GM18508 (cell line): ENCODE measurements around the gene DPH7.
"Not testable (repeated sequence)": the region's sequence is repeated elsewhere in the genome, so short reads cannot be mapped to it uniquely, and the experiment has no call there.

Source experiments
- ATAC-seq: cut with Tn5 transposase; IDR thresholded peaks from one replicate; pipeline ENCODE4 v1.9.1; 2021; ENCODE audit warnings: moderate number of reproducible peaks; ENCODE audit not compliant: insufficient read depth, unreplicated experiment

The DPH7 gene

DNA sequence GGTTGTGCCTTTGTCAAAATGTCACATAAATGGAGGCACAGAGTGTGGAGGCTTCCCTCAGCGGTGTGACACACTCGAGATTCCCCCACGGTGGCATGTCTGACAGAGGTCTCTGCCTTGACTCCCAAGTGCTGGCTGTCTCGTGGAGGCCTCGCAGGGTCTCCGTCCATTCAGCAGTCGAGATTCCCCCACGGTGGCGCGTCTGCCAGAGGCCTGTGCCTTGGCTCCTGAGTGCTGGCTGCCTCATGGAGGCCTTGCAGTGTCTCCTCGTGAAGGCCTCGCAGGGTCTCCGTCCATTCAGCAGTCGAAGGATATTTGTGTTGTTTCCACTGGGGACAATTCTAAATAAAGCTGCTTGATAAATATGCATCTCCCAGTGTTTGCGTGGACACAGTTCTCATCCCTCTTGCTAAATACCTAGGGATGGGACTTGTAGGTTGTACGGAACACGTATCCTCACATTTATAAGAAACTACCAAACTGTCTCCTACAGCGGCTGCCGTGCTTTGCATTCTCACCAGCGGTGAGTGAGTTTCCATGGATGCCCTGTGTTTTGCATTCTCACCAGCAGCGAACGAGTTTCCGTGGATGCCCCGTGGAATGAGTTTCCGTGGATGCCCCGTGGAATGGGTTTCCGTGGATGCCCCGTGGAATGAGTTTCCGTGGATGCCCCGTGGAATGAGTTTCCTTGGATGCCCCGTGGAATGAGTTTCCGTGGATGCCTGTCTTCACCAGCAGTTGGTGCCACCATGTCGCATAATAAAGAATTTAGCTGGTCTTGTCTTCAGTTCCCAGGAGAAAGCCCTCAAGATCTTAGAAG, 54.4 kb downstream of the DPH7 start:
- ATAC-seq, result no peak

GRCh38 chr9:137522746-137523455, 55.8 kb downstream of the DPH7 start:
- no peak for ATAC-seq

DNA sequence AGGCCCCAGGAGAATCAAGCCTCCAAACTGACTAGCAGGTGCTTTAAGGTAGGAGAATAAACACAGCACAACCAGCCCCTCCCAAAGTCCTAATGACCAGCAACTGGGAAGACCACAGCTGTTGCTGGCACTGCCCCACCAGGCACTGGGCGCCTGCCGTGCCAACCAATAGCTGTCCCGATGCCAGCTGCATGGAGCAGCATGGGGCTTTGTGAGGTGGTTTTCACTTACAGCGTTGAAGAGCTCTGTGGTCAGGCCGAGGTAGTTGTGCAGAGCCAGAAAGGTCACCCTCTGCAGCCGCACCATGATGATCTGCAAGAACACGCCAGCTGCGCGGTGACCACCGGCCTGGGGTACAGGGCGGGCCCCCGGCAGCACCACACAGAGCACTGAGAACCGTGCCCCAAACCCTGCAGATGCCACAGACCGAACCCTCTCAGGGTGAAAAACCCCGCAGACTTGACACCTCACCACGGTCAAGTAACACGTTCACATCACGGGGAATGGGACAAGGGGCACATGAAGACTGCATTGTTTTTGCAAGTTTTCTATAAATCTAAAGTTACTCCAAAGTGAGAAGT, 57.2 kb downstream of the DPH7 start:
- no peak for ATAC-seq

DNA sequence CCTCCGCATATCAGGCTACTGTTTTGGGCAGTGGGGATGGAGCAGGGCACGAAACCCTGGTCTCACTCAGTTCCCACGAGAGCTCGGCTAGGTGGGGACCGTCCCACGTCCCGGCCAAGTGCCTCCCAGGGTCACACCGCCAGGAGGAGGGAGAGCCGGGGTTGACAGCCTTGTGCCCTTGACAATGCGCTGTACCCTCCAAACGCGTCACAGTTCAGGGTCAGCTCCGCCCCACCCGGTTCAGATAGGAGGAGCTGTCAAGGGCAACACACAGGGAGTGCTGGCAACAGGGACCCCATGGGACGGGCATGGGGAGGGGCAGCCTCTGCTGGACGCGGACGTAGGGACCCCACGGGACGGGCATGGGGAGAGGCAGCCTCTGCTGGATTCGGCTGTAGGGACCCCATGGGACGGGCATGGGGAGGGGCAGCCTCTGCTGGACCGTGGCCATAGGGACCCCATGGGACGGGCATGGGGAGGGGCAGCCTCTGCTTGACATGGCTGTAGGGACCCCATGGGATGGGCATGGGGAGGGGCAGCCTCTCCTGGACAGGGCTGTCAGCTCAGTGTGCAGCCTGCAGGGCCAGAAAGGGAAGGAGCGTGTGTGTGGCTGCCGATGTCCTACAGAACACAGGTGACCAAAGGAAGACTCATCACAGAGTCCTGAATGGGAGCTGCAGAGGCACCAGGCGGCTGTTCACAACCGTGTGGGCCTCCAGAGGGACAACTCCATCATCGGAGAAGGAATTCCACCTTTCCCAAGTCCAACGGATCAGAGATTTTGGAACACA, 57.9 kb downstream of the DPH7 start:
- ATAC-seq, result no peak

DNA sequence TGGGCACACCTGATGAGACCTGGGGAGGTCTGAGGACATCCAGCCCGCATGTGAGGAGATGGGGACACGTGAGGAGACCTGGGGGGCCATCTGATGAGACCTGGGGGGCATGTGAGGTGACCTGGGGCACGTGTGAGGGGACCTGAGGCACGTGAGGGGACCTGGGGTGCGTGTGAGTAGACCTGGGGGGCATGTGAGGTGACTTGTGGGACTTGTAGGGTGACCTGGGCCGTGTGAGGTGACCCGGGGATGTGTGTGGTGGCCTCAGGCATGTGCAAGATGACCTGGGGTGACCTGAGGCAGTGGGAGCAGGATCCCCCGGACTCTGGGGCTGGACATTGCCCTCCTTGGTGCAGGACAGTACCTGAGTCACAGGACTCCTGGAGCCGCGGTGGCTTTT, 59.2 kb downstream of the DPH7 start:
- no peak for ATAC-seq

- not testable (repeated sequence) for ATAC-seq
Observed at GRCh38 chr9:137518661-137519459, 59.9 kb downstream of the DPH7 start.

- no peak for ATAC-seq
Observed at GRCh38 chr9:137516144-137516917, 62.4 kb downstream of the DPH7 start.

- ATAC-seq, result no peak
Observed at GRCh38 chr9:137515338-137515724, 63.4 kb downstream of the DPH7 start.

GRCh38 chr9:137514691-137515337, 63.9 kb downstream of the DPH7 start:
- no peak for ATAC-seq

DNA sequence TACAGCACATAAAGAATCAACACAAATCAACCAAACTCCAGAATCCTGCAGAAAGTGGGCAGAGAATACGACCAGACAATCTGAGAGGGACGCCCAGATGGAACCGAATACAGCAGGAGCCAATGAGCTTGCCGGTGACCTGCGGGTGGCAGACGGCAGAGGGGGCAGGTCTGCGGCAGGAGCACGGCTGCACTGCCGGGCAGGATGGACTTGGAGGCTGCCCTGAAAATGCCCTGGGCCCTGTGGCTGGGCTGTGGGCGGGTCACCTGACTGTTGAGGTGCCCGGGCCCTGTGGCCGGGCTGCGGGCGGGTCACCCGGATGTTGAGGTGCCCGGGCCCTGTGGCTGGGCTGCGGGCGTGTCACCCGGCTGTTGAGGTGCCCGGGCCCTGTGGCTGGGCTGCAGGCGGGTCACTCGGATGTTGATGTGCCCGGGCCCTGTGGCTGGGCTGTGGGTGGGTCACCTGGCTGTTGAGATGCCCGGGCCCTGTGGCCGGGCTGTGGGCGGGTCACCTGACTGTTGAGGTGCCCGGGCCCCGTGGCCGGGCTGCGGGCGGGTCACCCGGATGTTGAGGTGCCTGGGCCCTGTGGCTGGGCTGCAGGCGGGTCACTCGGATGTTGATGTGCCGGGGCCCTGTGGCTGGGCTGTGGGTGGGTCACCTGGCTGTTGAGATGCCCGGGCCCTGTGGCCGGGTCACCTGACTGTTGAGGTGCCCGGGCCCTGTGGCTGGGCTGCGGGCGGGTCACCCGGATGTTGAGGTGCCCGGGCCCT, 64.7 kb downstream of the DPH7 start:
- ATAC-seq, result not testable (repeated sequence)

- ATAC-seq, result not testable (repeated sequence)
Observed at GRCh38 chr9:137513136-137513535, 65.6 kb downstream of the DPH7 start.

- ATAC-seq, result no peak
Observed at GRCh38 chr9:137511758-137512463, 66.8 kb downstream of the DPH7 start.

DNA sequence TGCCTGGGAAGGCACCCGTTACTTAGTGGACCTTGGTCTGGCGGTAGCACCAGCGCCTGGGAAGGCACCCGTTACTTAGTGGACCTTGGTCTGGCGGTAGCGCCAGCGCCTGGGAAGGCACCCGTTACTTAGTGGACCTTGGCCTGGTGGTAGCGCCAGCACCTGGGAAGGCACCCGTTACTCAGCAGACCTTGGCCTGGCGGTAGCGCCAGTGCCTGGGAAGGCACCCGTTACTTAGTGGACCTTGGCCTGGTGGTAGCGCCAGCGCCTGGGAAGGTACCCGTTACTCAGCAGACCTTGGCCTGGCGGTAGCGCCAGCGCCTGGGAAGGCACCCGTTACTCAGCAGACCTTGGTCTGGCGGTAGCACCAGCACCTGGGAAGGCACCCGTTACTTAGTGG, 67.6 kb downstream of the DPH7 start:
- not testable (repeated sequence) for ATAC-seq

DNA sequence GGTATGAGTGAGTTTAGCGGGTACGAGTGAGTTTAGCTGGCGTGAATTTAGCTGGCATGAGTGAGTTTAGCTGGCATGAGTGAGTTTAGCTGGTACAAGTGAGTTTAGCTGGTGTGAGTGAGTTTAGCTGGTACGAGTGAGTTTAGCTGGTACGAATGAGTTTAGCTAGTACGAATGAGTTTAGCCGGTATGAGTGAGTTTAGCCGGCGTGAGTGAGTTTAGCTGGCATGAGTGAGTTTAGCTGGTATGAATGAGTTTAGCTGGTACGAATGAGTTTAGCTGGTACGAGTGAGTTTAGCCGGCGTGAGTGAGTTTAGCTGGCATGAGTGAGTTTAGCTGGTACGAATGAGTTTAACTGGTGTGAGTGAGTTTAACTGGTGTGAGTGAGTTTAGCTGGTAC, 69.5 kb downstream of the DPH7 start:
- no peak for ATAC-seq

GRCh38 chr9:137506702-137507171, 72.0 kb downstream of the DPH7 start:
- no peak for ATAC-seq

- no peak for ATAC-seq
Observed at GRCh38 chr9:137506274-137506673, 72.5 kb downstream of the DPH7 start.
